Neural progenitor cell (in vitro differentiated cells): ENCODE results near the gene MYCBPAP. TPM values are rescaled to one million over a fixed set of nuclear protein-coding genes. Genes with fewer than 3 reads are reported as not detected.

Source experiments
- DNase-seq: peaks from one replicate; pipeline ENCODE4 v3.0.0-alpha.2; 2016; ENCODE audit warnings: low spot score
- H2AFZ ChIP-seq: fragments of 200-600 bp; sonication (generic); replicated peaks from 2 replicates; pipeline ENCODE4 v1.6.1; 2016; ENCODE audit warnings: antibody characterized with exemption
- H3F3A ChIP-seq: fragments of 200-600 bp; sonication (generic); 2 replicates; pipeline ENCODE4 v1.6.1; 2016; ENCODE audit warnings: antibody characterized with exemption, low read depth
- H3K27ac ChIP-seq: fragments of 200-600 bp; sonication (generic); 2 replicates; pipeline ENCODE4 v1.5.1; 2016; ENCODE audit warnings: mild to moderate bottlenecking
- H3K27me3 ChIP-seq: fragments of 200-600 bp; sonication (generic); 2 replicates; pipeline ENCODE4 v1.6.1; 2016; ENCODE audit warnings: mild to moderate bottlenecking, moderate library complexity
- H3K36me3 ChIP-seq: fragments of 200-600 bp; sonication (generic); 2 replicates; pipeline ENCODE4 v1.5.1; 2016
- H3K4me1 ChIP-seq: fragments of 200-600 bp; sonication (generic); 2 replicates; pipeline ENCODE4 v1.6.1; 2016; ENCODE audit warnings: mixed run types
- H3K4me2 ChIP-seq: fragments of 200-600 bp; sonication (generic); 2 replicates; pipeline ENCODE4 v1.6.1; 2016
- H3K4me3 ChIP-seq: fragments of 200-600 bp; sonication (generic); 2 replicates; pipeline ENCODE4 v1.5.1; 2016
- H3K79me2 ChIP-seq: fragments of 200-600 bp; sonication (generic); 2 replicates; pipeline ENCODE4 v1.6.1; 2016; ENCODE audit warnings: low read depth
- H3K9ac ChIP-seq: fragments of 200-600 bp; sonication (generic); 2 replicates; pipeline ENCODE4 v1.6.1; 2016
- H3K9me3 ChIP-seq: fragments of 200-600 bp; sonication (generic); 2 replicates; pipeline ENCODE4 v1.5.1; 2016; ENCODE audit warnings: low read depth
- H4K20me1 ChIP-seq: fragments of 200-600 bp; sonication (generic); 2 replicates; pipeline ENCODE4 v1.6.1; 2016; ENCODE audit warnings: low read depth
- H3K27ac Mint-ChIP-seq: 3 replicates; pipeline ENCODE4 v1.8.0; 2021; ENCODE audit warnings: mixed read lengths
- H3K27me3 Mint-ChIP-seq: 2 replicates; pipeline ENCODE4 v1.8.0; 2022; ENCODE audit warnings: low read depth, mild to moderate bottlenecking, inconsistent platforms, moderate library complexity, mixed read lengths; ENCODE audit not compliant: insufficient read depth
- H3K36me3 Mint-ChIP-seq: 3 replicates; pipeline ENCODE4 v1.8.0; 2021; ENCODE audit warnings: mixed read lengths
- H3K4me1 Mint-ChIP-seq: 3 replicates; pipeline ENCODE4 v1.8.0; 2021; ENCODE audit warnings: mixed read lengths
- H3K4me3 Mint-ChIP-seq: 3 replicates; pipeline ENCODE4 v1.8.0; 2021; ENCODE audit warnings: mild to moderate bottlenecking, moderate library complexity, mixed read lengths
- H3K9me3 Mint-ChIP-seq: 3 replicates; pipeline ENCODE4 v1.8.0; 2020; ENCODE audit warnings: mixed read lengths
- EZH2 ChIP-seq: fragments of 200-600 bp; sonication (generic); IDR thresholded peaks from 2 replicates; pipeline ENCODE4 v1.6.1; 2017; ENCODE audit warnings: antibody characterized with exemption, mild to moderate bottlenecking, moderate library complexity
- EZH2phosphoT487 ChIP-seq: fragments of 200-600 bp; sonication (generic); IDR thresholded peaks from 2 replicates; pipeline ENCODE4 v1.6.1; 2017; ENCODE audit warnings: antibody characterized with exemption
- total RNA-seq: library from RNA; depleted of rRNA; stranded (reverse); fragments of >200 nt; gene quantifications from 2 replicates; pipeline ENCODE4 v1.2.3, GENCODE V29; 2015; ENCODE audit warnings: low replicate concordance
- TF ChIP-seq, protein P1 (sequence below): fragments of 200-600 bp; sonication (generic); IDR thresholded peaks from 2 replicates; pipeline ENCODE4 v1.5.1; 2017; ENCODE audit warnings: antibody characterized with exemption, mild to moderate bottlenecking

The MYCBPAP gene
- total RNA-seq, 1 donor from 2014 or later, result 3.5 TPM

DNA sequence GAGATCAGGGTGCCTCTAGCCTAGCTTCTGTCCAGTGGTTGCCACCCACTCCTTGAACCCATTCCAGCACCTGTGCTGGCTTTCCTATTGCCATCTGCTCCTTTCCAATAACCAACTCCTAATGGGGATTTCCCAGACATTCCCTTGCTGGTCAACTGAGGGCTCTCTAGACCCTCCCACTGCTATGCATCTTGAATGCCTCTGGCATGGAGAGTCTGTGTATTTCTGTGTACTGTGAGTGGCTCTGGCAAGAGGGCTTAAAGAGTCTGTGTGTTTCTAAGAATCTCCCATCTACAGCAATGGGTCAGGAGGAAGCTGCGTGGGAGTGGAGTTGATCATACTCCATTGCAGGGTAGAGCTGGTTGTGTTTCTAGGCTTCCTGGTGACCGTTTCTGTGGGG lies 13.3 kb downstream of the MYCBPAP start:
- peaks cover 25% of the 10 kb centered on the region for H3K4me1 Mint-ChIP-seq
- no peak overlapping the region for H3K27ac Mint-ChIP-seq
- no peak overlapping the region for H3K4me2 ChIP-seq

DNA sequence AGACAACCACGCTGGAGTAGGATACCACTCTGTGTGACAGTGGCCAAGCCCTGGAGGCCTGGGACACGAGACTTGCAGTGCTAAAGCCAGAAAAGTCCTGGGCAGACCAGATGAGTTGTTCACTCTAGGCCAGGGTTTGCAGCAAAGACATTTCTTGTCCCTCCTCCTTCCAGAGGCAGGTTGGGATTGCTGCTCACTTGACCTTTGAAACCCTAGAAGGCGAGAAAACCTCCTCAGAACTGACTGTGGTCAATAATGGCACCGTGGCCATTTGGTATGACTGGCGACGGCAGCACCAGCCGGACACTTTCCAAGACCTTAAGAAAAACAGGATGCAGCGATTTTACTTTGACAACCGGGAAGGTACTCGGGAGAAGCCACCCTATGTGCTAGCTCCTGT lies 14.5 kb downstream of the MYCBPAP start:
- no peak overlapping the region for H3K4me3 Mint-ChIP-seq
- TF ChIP-seq EZH2 (no peak), EZH2phosphoT487 (no peak)
- TF ChIP-seq, protein P1, sequence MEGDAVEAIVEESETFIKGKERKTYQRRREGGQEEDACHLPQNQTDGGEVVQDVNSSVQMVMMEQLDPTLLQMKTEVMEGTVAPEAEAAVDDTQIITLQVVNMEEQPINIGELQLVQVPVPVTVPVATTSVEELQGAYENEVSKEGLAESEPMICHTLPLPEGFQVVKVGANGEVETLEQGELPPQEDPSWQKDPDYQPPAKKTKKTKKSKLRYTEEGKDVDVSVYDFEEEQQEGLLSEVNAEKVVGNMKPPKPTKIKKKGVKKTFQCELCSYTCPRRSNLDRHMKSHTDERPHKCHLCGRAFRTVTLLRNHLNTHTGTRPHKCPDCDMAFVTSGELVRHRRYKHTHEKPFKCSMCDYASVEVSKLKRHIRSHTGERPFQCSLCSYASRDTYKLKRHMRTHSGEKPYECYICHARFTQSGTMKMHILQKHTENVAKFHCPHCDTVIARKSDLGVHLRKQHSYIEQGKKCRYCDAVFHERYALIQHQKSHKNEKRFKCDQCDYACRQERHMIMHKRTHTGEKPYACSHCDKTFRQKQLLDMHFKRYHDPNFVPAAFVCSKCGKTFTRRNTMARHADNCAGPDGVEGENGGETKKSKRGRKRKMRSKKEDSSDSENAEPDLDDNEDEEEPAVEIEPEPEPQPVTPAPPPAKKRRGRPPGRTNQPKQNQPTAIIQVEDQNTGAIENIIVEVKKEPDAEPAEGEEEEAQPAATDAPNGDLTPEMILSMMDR, result no peak
- H3K36me3 Mint-ChIP-seq, result no peaks in the 10 kb centered on the region
- Histone ChIP-seq H3K9me3 (no peaks in the 10 kb centered on the region), H3K9ac (no peak overlapping the region), H3K36me3 (no peaks in the 10 kb centered on the region), H3K27me3 (no peaks in the 10 kb centered on the region), H2AFZ (no peak overlapping the region), H3K27ac (no peak overlapping the region), H3K4me3 (no peak overlapping the region), H4K20me1 (no peaks in the 10 kb centered on the region), H3F3A (no peaks in the 10 kb centered on the region), H3K4me2 (no peak overlapping the region), H3K4me1 (no peaks in the 10 kb centered on the region), H3K79me2 (no peaks in the 10 kb centered on the region)
- no peak for DNase-seq
- no peaks in the 10 kb centered on the region for H3K9me3 Mint-ChIP-seq
- peaks cover 6% of the 10 kb centered on the region for H3K27me3 Mint-ChIP-seq
- peak overlapping the region; percentile 76 for H3K27ac Mint-ChIP-seq
- H3K4me1 Mint-ChIP-seq, result peaks cover 25% of the 10 kb centered on the region

More for the DNA sequence above, 13.3 kb downstream of the MYCBPAP start:
- Histone ChIP-seq H3K4me3 (no peak overlapping the region), H3K9ac (no peak overlapping the region), H3K27me3 (no peaks in the 10 kb centered on the region), H3K36me3 (no peaks in the 10 kb centered on the region), H3F3A (no peaks in the 10 kb centered on the region), H2AFZ (no peak overlapping the region), H3K4me1 (no peaks in the 10 kb centered on the region), H3K27ac (no peak overlapping the region), H3K9me3 (no peaks in the 10 kb centered on the region), H4K20me1 (no peaks in the 10 kb centered on the region), H3K79me2 (no peaks in the 10 kb centered on the region)
- H3K36me3 Mint-ChIP-seq, result no peaks in the 10 kb centered on the region
- DNase-seq, result no peak
- TF ChIP-seq, protein P1, result no peak
- no peak for TF ChIP-seq EZH2
- TF ChIP-seq EZH2phosphoT487, result no peak
- H3K27me3 Mint-ChIP-seq, result peaks cover 14% of the 10 kb centered on the region
- H3K9me3 Mint-ChIP-seq, result no peaks in the 10 kb centered on the region
- no peak overlapping the region for H3K4me3 Mint-ChIP-seq

DNA sequence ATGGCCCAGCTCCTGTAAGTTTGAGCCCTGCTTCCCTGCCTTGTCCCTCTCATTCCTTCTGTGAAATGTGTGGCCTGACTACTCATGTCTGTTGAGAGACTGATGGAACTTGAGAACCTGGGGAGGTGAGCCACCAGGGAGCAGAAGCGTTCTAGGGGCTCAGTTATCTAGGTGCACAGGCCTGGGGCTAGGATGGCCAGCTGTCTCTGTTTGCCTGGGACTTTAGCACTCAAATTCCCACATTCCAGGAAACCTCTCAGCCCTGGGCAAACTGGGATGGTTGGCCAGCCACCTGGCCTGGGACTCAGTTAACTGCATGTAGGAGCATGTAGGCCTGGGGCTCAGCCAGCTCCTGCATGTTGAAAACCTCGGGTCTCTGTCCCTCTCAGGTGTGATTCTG lies 15.0 kb downstream of the MYCBPAP start:
- TF ChIP-seq EZH2 (no peak), EZH2phosphoT487 (no peak)
- TF ChIP-seq, protein P1, result no peak
- Histone ChIP-seq H3K36me3 (no peaks in the 10 kb centered on the region), H3K4me2 (no peak overlapping the region), H4K20me1 (no peaks in the 10 kb centered on the region), H3K9me3 (no peaks in the 10 kb centered on the region), H3F3A (no peaks in the 10 kb centered on the region), H3K27ac (no peak overlapping the region), H3K27me3 (no peaks in the 10 kb centered on the region), H3K9ac (no peak overlapping the region), H3K4me3 (no peak overlapping the region), H3K79me2 (no peaks in the 10 kb centered on the region), H2AFZ (no peak overlapping the region), H3K4me1 (no peaks in the 10 kb centered on the region)
- Mint-ChIP-seq H3K4me3 (no peak overlapping the region), H3K27me3 (peaks cover 8% of the 10 kb centered on the region), H3K9me3 (no peaks in the 10 kb centered on the region), H3K36me3 (no peaks in the 10 kb centered on the region), H3K27ac (no peak overlapping the region), H3K4me1 (peaks cover 22% of the 10 kb centered on the region)
- no peak for DNase-seq
